GM12801 (cell line): ENCODE measurements around the gene ARMH3.

ENCODE experiments used
- TF ChIP-seq, protein P1 (sequence below): IDR thresholded peaks from one replicate; pipeline ENCODE4 v1.5.1; 2011; ENCODE audit warnings: control low read depth; ENCODE audit not compliant: insufficient read length; ENCODE audit errors: extremely low read depth

The ARMH3 gene, protein sequence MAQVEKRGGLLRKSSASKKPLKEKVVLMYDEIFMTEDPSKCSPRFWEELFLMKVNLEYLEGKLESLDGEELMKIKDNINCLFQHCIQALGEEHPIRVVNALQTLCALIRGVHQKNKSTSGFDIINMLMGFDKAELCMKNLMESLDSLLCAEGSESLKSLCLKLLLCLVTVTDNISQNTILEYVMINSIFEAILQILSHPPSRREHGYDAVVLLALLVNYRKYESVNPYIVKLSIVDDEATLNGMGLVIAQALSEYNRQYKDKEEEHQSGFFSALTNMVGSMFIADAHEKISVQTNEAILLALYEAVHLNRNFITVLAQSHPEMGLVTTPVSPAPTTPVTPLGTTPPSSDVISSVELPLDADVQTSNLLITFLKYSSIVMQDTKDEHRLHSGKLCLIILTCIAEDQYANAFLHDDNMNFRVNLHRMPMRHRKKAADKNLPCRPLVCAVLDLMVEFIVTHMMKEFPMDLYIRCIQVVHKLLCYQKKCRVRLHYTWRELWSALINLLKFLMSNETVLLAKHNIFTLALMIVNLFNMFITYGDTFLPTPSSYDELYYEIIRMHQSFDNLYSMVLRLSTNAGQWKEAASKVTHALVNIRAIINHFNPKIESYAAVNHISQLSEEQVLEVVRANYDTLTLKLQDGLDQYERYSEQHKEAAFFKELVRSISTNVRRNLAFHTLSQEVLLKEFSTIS

DNA sequence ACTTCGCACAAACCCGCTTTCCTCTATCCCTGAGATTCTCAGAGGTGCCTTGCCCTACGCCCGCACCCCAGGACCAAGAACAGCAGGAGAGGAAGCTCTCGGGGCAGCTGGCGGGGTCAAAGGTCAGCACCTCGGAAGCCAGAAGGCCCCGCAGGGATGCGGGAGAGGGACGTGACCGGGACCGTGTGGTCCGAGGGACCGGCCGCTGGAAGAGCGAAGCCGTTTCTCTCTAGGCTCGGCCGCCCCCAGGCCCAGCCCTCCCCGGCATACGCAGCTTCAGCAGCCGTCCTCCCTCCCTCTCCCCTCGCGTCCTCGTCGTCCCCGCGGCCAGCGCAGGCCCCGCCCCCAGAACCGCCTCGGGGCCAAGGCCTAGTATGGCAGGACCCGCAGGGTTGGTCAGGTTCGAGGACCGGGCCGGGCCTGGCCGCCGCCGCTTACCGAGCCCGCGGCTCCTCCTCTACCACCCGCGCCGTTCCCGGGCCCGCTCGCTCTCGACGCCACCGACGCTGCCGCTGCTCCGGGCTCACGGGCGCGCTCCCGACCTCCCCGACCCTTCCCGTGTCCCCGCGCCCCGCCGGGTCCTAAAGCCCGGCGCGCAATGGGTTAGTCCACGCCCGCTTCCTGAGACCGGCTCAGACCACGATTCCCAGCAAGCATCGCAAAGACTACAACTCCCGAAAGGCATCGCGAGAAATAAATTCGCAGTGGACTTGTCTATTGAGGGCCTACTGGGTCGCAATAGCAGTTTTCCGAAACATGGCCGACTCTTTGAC, at the start of gene ARMH3:
Gene ARMH3, minus strand, starts transcription at position 527 of the 773 bp plus-strand sequence. CDS start 16,059 bp downstream, outside the sequence.
- TF ChIP-seq, protein P1, sequence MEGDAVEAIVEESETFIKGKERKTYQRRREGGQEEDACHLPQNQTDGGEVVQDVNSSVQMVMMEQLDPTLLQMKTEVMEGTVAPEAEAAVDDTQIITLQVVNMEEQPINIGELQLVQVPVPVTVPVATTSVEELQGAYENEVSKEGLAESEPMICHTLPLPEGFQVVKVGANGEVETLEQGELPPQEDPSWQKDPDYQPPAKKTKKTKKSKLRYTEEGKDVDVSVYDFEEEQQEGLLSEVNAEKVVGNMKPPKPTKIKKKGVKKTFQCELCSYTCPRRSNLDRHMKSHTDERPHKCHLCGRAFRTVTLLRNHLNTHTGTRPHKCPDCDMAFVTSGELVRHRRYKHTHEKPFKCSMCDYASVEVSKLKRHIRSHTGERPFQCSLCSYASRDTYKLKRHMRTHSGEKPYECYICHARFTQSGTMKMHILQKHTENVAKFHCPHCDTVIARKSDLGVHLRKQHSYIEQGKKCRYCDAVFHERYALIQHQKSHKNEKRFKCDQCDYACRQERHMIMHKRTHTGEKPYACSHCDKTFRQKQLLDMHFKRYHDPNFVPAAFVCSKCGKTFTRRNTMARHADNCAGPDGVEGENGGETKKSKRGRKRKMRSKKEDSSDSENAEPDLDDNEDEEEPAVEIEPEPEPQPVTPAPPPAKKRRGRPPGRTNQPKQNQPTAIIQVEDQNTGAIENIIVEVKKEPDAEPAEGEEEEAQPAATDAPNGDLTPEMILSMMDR, result no peak

DNA sequence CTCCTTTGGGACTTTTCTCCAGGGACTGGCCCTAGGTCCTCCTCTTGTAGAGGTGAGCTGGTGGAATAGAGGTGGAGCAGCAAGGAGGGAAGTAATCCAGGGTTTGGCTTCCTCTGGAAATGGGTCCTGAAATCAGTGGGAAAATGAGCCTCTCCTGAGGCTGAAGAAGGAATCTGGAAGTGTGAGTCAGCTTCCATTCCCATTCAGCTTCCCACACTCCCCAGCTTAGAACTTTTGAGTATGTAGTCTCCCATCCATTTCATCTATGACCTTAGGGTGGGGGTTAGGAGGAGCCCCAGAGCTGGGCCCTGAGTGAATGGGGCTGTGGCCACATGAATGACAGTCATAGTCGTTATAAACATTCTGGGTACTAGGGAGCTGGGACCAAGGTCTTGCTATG, 46.4 kb upstream of the ARMH3 start:
- TF ChIP-seq, protein P1, result no peak

DNA sequence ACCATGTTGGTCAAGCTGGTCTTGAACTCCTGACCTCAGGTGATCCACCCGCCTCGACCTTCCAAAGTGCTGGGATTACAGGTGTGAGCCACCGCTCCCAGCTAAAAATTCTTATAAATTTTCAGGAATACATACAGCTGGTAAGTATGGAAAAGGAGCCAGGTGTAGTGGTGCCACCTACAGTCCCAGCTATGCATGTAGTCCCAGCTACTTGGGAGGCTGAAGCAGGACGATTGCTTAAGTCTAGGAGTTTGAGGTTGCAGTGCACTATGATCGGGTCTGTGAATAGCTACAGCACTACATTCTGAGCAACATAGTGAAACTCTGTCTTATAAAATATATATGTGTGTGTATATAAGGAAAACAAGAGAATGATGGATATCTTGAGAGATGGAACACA, 45.2 kb upstream of the ARMH3 start:
- TF ChIP-seq, protein P1, result no peak

DNA sequence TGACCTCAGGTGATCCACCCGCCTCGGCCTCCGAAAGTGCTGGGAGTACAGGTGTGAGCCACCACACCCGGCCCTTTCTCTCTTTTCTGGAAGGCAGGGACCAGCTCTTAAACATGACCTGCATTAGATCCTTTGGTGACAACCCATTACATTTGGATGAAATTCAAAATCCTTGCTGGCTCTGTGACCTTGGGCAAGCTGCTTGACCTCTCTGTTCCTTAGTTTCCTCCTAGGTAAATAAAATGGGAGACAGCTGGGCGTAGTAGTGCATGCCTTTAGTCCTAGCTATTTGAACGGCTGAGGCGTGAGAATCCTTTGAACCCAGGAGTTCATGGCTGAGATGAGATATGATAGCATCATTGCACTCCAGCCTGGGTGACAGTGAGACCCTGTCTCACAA, 40.5 kb upstream of the ARMH3 start:
- TF ChIP-seq, protein P1, result no peak

DNA sequence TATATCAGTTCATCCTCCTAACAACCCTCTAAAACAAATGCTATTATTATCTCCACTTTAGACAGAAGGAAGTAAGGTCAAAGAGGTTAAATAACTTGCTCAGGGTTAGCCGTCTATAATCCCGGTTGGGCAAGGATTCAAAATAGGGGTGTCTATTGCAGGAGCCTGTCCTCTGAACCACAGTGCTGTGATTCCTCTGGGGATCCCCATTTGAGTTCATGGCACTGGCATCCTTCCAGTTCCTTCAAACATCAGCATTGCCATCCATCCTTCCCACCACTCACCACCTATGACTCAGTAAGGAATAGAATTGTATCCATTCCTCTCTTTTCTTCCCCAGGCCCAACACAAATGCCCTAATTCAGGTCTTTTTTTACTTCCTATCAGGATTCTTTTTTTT, 34.8 kb upstream of the ARMH3 start:
- TF ChIP-seq, protein P1, result no peak

DNA sequence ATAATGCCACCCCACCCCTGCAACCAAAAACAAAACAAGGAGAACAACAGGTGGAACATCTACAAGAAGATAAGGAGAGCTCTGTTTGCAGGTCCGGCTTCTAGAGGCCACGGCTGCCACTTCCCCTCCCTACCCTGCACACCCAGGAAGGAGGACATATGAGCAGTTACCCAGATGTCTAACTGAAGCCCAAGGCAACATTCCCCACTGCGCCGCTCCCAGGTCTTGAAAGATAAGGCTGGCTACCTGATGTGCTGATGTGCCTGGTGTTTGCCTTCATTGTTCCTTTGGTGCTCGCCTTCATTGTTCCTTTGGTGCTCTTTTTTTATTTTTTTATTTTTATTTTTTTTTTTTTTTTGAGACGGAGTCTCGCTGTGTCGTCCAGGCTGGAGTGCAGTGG, 30.2 kb upstream of the ARMH3 start:
- TF ChIP-seq, protein P1, result no peak

DNA sequence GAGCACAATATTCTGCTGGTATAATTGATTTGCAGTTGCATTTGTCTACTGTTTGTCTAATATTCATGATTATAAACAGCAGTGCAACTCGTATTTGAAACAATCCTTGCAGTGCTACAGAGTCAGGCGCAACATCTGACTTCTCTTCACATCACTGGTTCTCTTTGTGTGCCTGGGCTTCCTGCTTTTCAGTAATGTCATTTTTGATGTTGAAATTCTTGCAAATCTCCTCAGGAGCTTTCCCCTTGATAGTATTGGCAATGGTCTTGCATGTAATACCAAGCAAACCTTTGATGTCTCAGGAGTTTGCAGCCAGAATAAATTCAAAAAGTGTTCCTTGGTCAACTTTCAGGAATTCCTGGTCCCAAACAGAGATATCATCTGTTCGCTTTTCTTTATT, 29.4 kb upstream of the ARMH3 start:
- TF ChIP-seq, protein P1, result no peak
